GM19395 (cell line): Measurements from ENCODE around the gene CHRND.

Source experiments
- ATAC-seq: cut with Tn5 transposase; IDR thresholded peaks from one replicate; pipeline ENCODE4 v1.9.1; 2021; ENCODE audit warnings: mild to moderate bottlenecking, moderate library complexity; ENCODE audit not compliant: unreplicated experiment

The CHRND gene

GRCh38 chr2:232525791-232526371 is at the start of gene CHRND:
TSS of gene CHRND (plus strand) at chr2:232526160. CDS start at chr2:232526216, 56 bp downstream.
- no peak for ATAC-seq

DNA sequence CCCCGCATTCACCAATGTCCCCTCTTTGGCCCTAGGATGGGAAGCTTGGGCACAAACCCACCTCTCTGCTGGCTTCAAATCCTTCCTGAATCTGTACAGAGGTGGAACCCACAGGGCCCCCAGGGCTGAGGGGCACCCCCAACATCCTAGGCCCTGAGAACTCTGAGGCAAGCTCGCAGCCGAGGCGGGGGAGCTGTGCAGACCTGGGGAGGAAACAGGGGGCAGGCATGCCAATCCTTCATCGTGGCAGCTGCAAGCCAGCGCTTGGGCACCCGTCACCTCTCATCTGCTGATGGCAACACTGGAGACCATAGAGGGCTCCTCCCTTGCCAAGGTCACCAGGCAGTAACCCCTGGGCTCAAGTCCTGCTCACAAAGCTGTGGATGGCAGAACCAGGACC is 49.2 kb upstream of the CHRND start:
- no peak for ATAC-seq

- no peak for ATAC-seq
Measured at GRCh38 chr2:232477751-232478510, 48.0 kb upstream of the CHRND start.

- ATAC-seq, result no peak
Measured at GRCh38 chr2:232478571-232479340, 47.2 kb upstream of the CHRND start.

- ATAC-seq, result no peak
Measured at GRCh38 chr2:232479341-232480200, 46.4 kb upstream of the CHRND start.

DNA sequence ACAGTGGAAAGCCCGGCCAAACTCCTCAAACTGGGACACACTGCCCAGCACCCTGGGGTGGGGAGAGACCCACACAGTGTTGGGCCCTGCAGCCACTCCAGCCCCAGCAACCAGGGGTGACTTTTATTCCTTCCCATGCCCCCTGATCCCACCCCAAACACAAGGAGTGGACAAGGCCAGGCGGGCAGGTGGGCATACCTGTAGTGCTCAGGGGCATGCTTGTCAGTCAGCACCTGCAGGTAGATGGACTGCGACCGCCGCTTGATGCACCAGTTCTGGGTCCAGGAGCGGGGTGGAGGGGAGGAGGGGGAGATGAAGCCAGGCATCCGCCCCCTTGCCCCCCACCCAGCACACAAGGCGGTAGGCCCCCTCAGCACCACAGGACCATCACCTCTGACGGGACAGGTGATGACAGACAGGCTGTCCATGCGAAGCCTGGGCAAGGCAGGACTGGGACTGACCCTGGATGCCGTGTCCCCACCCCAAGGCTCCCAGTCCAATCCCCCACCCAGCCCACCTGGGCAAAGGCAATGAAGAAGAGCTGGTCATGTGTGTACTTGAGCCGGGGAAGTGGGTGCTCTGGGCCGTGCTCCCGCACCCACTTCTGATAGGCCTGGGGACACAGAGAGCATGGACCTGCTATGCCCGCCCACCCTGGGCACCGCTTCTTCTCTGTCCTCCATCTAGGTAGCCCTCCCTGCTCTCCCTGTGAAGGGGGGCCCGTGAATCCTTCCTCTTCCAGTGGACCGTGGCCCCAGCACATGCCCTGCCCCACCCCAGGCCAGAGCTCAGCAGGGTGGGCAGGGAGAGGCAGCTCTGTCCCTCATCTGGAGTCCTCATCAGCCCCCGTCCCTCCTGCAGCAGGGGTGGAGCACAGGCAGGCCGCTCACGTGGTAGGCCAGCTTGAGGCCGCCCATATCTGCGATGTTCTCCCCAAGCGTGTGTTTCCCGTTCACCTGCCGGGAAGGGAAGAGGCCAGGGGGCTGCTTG is 45.5 kb upstream of the CHRND start:
- ATAC-seq, result no peak

- no peak for ATAC-seq
Measured at GRCh38 chr2:232481322-232482140, 44.4 kb upstream of the CHRND start.

GRCh38 chr2:232482301-232483238 is 43.4 kb upstream of the CHRND start:
- ATAC-seq, result no peak

DNA sequence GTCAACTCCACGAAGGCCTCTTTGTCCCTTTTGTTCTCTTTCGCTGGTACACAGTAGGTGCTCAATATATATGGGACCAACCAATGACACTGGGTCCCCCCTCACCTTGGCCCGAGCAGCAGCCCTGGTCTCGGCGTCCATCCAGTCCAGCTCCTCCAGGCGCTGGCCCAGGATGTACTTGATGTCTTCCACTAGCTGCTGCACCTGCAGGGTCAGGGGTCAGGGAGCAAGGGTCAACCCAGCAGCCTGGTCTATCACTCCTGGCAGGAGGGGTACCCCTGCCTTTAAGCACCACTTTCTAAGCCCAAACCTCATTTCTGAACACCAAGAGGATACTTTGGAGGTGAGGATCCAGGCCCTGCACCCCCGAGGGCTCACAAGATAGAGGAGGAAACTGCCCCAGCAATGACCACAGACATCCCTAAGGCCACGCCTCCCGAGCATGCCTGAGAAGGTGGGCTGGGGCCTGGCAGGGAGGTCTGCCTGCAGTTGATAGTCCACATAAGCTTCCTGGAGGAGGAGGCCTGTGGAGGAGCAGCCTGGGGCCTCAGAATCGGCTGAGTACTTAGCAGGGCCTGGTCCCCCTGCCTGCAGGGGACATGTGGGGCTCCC is 42.5 kb upstream of the CHRND start:
- no peak for ATAC-seq

DNA sequence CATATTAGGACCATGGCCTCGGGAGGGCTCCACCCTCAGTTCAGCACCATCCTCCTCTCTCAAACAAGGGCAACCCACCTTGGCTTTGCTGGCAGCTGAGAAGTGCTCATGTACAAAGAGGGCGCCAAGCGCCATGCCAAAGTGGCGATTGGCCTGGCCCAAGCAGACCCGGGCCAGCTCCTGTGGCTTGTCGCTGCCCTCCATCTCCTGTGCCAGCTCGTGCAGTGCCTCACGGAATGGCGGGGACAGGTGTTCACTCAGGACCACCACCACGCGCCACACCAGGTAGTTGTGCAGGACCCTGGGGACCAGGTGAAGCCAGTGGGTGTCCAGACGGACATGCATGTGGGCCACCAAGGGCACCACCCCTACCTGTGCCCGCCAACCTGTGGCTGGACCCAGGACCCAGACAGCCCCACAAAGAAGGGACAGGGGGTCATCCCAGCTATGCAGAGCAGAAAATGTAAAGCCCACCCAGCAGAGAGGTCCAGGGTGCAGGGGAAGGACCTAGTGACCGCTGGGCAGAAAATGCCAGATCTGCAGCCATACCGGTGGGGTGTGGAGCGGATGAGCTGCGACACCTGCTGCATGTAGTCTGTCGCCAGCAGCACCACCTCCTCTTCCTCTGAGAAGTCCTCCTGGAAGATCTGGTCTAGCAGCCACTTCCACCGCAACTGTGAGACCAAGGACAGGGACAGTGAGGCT is 41.9 kb upstream of the CHRND start:
- ATAC-seq, result no peak

DNA sequence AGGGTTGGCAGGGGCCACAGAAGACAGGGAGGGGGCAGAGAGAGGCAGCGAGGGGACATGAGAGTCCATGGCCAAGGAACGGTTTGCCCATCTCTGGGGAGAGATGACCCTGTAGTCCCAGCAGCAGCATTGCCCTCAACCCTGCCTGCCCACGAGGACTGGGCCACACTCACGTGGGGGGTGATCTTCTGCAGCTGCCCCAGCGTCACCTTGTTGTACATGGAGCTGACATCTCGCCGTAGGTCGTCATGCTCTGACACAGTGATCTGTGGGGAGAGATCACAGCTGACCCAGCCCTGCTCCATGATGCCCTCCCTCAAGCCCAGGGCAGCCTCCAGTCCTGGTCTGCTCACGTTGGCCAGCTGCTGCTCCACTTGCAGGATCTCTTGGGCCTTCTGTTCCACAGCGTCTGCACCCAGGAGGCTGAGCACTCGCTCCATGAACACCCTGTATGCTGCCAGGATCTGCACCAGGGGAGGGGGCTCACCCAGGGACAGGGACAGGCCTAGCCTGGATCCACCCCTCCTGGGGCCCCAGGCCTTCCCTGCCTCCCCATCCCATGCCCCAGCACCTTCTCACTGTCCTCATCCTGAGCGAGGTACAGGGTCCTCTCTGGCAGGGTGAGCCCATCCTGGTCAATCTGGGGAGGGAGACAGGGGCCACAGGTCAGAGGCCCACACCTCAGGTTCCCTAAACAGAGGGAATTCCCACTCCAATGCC is 41.2 kb upstream of the CHRND start:
- no peak for ATAC-seq

DNA sequence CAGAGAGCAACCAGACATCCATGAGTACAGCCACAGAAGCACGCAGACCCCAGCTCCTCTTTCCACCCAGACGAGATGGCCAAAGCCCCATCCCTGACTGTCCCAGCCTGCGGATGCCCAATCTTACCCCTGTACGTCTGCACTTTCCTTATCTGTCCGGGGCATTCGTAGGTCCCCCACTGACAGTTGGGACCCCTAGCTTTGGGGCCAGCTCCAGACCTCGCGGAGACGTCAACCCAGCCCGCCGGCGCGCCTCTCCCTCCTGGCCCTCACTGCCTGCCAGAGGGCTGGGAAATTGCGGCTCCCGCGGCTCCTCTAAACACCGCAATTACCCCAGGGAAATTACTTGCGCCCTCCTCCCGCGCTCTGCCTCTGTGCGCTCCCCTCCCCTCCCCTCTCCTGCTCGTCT is 40.6 kb upstream of the CHRND start:
- no peak for ATAC-seq

GRCh38 chr2:232485757-232486557 is 40.0 kb upstream of the CHRND start:
- no peak for ATAC-seq

GRCh38 chr2:232486558-232487384 is 39.2 kb upstream of the CHRND start:
- no peak for ATAC-seq
